Measurements from ENCODE around the gene RAB3B. TPM values are rescaled to one million over a fixed set of nuclear protein-coding genes. Genes with fewer than 3 reads are reported as not detected.

RAB3B gene
- total and polyA plus RNA-seq, 5 donors, result 0.02 to 0.06 TPM; not detected in 3

DNA sequence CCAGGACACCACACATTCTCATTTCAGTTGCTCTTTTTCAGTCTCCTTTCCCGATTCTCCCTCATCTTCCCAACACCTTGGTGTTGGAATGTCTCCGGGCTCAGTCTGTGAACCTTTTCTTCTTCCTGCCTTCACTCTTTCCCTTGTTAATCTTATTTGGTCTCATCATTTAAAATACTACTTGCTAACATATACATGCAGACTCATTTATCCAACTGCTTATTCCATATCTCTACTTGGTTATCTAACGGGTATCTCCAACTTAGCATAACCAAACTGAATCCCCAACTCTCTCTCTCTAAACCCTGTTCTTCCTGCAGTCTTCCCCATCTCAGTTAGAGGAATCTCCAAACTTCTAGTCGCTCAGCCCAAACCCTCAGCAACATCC, 26.2 kb downstream of the RAB3B start:
- WGBS, result 82% methylated on average over 4 of the region's 4 CpGs
- intact Hi-C loops (cut with DNase I), result no loop called here

DNA sequence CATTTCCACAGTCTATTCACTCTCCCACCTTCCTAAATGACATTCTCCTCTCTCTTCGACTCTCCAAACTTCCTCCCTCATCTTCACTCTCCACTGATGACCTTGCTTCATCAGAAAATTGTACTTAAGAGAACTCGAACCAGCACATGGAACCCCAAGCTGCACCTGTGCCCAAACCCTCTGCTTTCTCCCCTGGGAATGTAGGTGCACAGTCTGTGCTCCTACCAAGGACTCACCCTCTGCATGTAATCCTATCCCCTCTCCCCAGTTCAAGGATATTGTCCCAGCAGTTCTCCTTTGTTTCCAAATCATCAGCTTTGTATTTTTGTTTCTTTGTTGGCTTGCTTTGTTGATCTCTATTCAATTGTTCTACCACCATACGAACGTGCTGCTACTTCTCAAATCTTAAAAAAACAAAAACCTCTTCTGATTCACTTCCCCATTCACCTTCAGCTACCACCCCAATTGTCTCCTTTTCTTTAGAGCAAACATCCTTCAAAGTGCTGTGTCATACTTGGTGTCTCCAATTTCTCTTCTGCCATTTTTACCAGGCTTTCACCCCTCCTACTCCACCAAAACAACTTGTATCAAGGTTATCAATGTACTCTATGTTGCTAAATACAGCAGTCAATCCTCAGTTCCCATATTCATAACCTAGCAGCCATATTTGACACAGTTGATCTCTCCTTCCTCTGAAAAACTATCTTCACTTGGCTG, 26.8 kb downstream of the RAB3B start:
- no peaks in the 10 kb centered on the region for H3K9me3 ChIP-seq (ENCODE audit: control insufficient read depth, low read length)
- 55% methylated on average over 4 of the region's 4 CpGs for WGBS
- no peak for DNase-seq
- no peak overlapping the region for H3K27ac ChIP-seq (ENCODE audit: low read length)
- ATAC-seq, result no peak
- no peak overlapping the region for H3K4me3 ChIP-seq (ENCODE audit: low read length)
- intact Hi-C loops (cut with DNase I), result no loop called here
- no peaks in the 10 kb centered on the region for H3K27me3 ChIP-seq (ENCODE audit: control insufficient read depth, insufficient read depth)
- no peaks in the 10 kb centered on the region for H3K4me1 ChIP-seq (ENCODE audit: control insufficient read depth, insufficient read depth, low read length)

More for the DNA sequence above, 26.2 kb downstream of the RAB3B start:
- no peaks in the 10 kb centered on the region for H3K27me3 ChIP-seq (ENCODE audit: control insufficient read depth, insufficient read depth)
- H3K9me3 ChIP-seq (ENCODE audit: control insufficient read depth, low read length), result no peaks in the 10 kb centered on the region
- no peak for ATAC-seq
- no peak overlapping the region for H3K4me3 ChIP-seq (ENCODE audit: low read length)
- DNase-seq, result no peak
- H3K4me1 ChIP-seq (ENCODE audit: control insufficient read depth, insufficient read depth, low read length), result no peaks in the 10 kb centered on the region
- no peak overlapping the region for H3K27ac ChIP-seq (ENCODE audit: low read length)

DNA sequence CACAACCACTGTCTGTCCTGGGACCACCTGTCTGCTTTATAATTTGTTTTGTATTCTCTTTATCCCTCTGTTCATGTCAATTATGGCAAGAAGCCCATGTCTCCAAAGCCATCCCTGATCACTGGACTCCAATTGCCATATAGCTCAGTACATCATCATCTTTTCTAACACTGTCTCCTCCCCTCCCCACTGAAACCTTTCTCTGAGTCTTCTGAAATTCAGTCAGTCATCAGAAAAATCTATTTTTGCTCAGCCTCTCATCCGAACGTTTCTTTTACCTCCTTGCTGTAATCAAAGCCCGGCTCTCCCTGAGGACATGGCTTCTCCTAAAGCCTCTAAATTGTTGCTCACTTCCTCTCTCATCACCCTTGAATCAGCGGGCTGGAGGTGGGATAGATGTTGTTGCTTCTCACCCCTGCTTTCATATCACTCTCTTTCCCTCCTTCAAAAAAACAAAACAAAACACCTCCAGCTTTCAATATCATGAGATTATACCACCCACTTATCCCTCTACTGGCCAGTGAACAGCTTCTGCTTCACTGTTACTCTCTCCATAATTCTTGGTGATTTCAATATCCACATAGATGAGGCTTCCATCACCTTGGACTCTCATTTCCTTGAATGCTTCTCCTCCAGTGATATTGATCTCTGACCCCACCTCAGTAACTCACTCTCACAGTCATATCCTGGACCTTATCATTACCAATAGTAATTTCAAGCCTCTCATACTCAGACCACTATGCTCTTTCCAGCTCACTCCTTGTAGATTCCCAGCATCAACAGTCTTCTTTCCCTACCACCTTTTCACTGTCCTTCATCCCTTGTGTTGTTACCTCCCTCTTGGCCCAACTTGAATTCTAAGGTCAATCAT, 27.8 kb downstream of the RAB3B start:
- Histone ChIP-seq H3K27ac (ENCODE audit: low read length) (no peak overlapping the region), H3K4me1 (ENCODE audit: control insufficient read depth, insufficient read depth, low read length) (no peaks in the 10 kb centered on the region), H3K9me3 (ENCODE audit: control insufficient read depth, low read length) (no peaks in the 10 kb centered on the region), H3K4me3 (ENCODE audit: low read length) (no peak overlapping the region), H3K27me3 (ENCODE audit: control insufficient read depth, insufficient read depth) (no peaks in the 10 kb centered on the region)
- 43% methylated on average over 4 of the region's 4 CpGs for WGBS
- intact Hi-C loops (cut with DNase I), result no loop called here
- DNase-seq (no peak), ATAC-seq (no peak)

DNA sequence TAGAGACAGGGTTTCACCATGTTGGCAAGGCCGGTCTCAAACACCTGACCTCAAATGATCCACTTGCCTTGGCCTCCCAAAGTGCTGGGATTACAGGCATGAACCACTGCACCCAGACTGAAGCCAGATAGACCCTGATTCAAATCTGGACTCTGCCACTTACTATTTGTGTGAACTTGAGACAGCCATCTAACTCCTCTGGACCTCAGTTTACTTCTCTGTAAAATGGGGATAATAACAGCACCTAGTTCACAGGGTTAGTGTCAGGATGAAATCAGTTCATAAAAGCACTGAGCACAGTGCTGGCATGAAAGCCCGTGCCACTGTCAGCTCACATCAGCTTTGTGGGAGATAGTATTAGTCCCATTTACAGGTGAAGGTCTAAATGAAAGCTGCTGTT, 28.5 kb downstream of the RAB3B start:
- no peaks in the 10 kb centered on the region for H3K4me1 ChIP-seq (ENCODE audit: control insufficient read depth, insufficient read depth, low read length)
- no peaks in the 10 kb centered on the region for H3K27me3 ChIP-seq (ENCODE audit: control insufficient read depth, insufficient read depth)
- 91% methylated on average over 2 of the region's 2 CpGs for WGBS
- H3K4me3 ChIP-seq (ENCODE audit: low read length), result no peak overlapping the region
- H3K9me3 ChIP-seq (ENCODE audit: control insufficient read depth, low read length), result no peaks in the 10 kb centered on the region
- intact Hi-C loops (cut with DNase I), result no loop called here
- H3K27ac ChIP-seq (ENCODE audit: low read length), result no peak overlapping the region
- no peak for ATAC-seq
- DNase-seq, result no peak

DNA sequence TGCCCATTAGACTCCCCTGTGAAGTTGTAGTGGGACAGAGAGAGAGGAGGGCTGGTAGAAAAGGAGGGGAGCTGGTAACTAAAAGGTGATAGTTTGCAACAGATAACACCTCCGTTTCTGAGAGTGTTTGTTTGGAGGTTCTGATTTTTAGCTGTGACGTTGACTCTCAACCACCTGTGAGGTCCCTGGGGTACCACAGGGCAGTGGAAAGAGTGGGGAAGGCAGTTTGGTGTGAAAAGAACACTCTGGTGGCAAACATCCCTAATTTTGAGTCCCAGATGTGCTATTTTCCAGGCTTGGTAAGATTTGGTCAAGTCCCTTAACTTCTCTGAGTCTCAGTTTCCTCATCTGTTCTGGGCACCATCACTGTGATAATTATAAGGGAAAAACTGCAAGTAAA, 29.3 kb downstream of the RAB3B start:
- no peaks in the 10 kb centered on the region for H3K27me3 ChIP-seq (ENCODE audit: control insufficient read depth, insufficient read depth)
- H3K9me3 ChIP-seq (ENCODE audit: control insufficient read depth, low read length), result no peaks in the 10 kb centered on the region
- DNase-seq (no peak), ATAC-seq (no peak)
- intact Hi-C loops (cut with DNase I), result no loop called here
- H3K4me1 ChIP-seq (ENCODE audit: control insufficient read depth, insufficient read depth, low read length), result no peaks in the 10 kb centered on the region
- no peak overlapping the region for H3K4me3 ChIP-seq (ENCODE audit: low read length)
- WGBS, result 34% methylated on average over 2 of the region's 2 CpGs
- H3K27ac ChIP-seq (ENCODE audit: low read length), result no peak overlapping the region

DNA sequence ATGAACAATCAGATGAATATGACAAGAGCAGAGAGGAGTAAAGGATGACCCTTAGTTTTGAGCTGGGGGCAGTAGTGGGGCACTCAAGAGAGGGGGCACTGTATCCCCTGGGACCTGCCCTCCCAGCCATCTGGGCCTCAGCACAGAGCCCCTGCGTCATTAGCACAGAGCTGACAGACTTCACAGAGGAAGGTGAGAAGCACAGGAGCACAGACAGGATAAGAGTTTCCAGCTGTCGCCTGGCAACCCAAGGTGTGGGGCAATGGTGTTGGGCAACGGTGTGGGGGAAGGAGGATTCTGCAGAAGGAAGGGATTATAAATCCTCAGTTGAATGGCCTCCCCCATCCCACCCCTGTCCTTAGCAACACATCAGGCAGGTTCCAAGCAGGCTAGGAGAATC, 30.2 kb downstream of the RAB3B start:
- H3K4me1 ChIP-seq (ENCODE audit: control insufficient read depth, insufficient read depth, low read length), result no peaks in the 10 kb centered on the region
- no peak overlapping the region for H3K4me3 ChIP-seq (ENCODE audit: low read length)
- DNase-seq (no peak), ATAC-seq (no peak)
- WGBS, result 32% methylated on average over 3 of the region's 3 CpGs
- intact Hi-C loops (cut with DNase I), result no loop called here
- H3K27ac ChIP-seq (ENCODE audit: low read length), result no peak overlapping the region
- H3K27me3 ChIP-seq (ENCODE audit: control insufficient read depth, insufficient read depth), result no peaks in the 10 kb centered on the region
- H3K9me3 ChIP-seq (ENCODE audit: control insufficient read depth, low read length), result no peaks in the 10 kb centered on the region

DNA sequence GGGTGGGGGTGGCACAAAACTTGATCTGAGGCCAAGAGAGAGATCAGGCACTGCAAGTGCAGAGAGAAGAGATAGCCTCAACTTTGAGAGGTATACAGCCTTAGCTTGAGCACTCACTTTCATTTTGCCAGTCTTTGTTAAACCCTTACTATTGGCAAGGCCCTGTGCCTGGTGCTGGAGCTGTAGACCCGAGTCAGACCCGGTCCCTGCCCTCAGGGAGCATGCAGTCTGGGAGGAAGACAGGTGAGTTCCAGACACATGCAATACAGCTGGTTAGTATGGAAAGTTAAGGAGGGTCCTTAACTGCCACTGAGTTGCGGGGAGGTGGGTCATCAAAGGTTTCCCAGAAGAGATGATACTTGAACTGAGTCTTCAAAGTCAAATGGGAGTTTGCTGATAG, 31.7 kb downstream of the RAB3B start:
- H3K4me1 ChIP-seq (ENCODE audit: control insufficient read depth, insufficient read depth, low read length), result no peaks in the 10 kb centered on the region
- intact Hi-C loops (cut with DNase I), result no loop called here
- no peak overlapping the region for H3K27ac ChIP-seq (ENCODE audit: low read length)
- WGBS, result 94% methylated on average over 3 of the region's 3 CpGs
- no peak overlapping the region for H3K4me3 ChIP-seq (ENCODE audit: low read length)
- no peak for ATAC-seq
- H3K27me3 ChIP-seq (ENCODE audit: control insufficient read depth, insufficient read depth), result no peaks in the 10 kb centered on the region
- H3K9me3 ChIP-seq (ENCODE audit: control insufficient read depth, low read length), result no peaks in the 10 kb centered on the region
- DNase-seq, result no peak

DNA sequence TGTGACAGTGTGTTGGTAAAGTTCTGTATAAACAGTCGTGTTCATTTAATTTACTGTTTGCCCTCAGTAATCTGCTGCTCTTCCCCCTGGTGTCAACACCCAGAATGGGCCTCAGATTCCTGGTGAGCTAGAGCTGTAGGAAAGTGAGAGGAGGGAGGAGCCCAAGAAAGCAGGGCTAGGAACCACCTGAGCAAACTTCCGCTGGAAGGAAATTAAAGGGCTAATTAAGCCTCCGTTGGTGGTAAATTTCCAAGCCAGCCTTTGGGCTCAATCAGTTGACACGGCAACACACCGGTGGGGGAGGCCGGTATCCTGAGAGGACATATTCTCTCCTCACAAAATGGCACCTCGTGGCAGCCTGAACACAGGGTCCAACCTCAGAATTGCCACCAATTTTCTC, 32.9 kb downstream of the RAB3B start:
- DNase-seq, result no peak
- Histone ChIP-seq H3K27ac (ENCODE audit: low read length) (no peak overlapping the region), H3K9me3 (ENCODE audit: control insufficient read depth, low read length) (no peaks in the 10 kb centered on the region), H3K4me3 (ENCODE audit: low read length) (no peak overlapping the region), H3K4me1 (ENCODE audit: control insufficient read depth, insufficient read depth, low read length) (no peaks in the 10 kb centered on the region), H3K27me3 (ENCODE audit: control insufficient read depth, insufficient read depth) (no peaks in the 10 kb centered on the region)
- intact Hi-C loops (cut with DNase I), result no loop called here
- 60% methylated on average over 7 of the region's 7 CpGs for WGBS
- no peak for ATAC-seq

DNA sequence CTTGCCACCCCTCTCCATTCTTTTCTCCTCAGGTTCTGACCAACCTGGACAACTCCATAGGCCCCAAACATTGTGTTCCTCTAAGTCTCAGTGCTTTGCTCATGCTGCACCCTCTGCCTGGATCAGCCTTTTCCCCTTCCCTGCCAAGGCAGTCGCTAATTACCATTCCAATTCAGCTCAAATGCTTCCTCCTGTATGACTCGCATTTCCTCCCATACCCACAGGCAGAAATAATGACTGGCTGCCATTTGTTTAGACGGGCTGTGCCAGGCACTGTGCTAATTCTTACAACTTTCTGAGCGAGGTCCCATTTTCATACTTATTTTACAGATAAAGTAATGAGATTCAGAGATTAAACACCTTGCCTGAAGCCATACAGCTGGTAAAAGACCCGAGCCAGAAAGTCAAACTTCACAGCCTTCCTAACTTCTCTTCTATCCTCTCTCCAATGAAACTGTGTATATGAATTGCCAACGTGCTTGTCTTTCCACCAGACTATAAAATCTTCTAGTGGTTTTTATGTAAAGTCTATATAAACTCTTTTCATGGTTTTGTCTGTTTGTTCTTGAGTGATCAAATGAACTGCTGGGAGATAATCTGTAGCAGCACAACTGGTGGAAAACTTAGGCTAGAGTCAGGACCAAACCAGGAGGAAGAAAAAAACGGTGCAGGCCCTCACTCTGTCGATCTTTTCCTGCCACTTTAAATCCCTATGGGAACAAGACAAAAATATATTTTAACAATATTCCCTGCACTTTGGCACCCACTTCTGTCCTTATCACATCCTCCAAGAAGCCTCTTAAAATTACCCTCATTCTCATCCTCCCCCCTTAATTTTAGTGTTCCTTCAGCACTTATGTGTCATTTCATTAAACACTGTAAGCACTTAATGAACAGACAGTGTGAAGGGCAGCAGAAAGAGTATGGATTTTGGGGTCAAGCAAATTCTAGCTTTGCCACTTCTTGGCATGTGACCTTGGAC, 33.7 kb downstream of the RAB3B start:
- intact Hi-C loops (cut with DNase I), result no loop called here
- WGBS, result 39% methylated on average over 8 of the region's 8 CpGs
- H3K4me3 ChIP-seq (ENCODE audit: low read length), result no peak overlapping the region
- no peak for DNase-seq
- H3K9me3 ChIP-seq (ENCODE audit: control insufficient read depth, low read length), result no peaks in the 10 kb centered on the region
- no peak for ATAC-seq
- H3K27ac ChIP-seq (ENCODE audit: low read length), result no peak overlapping the region
- no peaks in the 10 kb centered on the region for H3K4me1 ChIP-seq (ENCODE audit: control insufficient read depth, insufficient read depth, low read length)
- H3K27me3 ChIP-seq (ENCODE audit: control insufficient read depth, insufficient read depth), result no peaks in the 10 kb centered on the region

DNA sequence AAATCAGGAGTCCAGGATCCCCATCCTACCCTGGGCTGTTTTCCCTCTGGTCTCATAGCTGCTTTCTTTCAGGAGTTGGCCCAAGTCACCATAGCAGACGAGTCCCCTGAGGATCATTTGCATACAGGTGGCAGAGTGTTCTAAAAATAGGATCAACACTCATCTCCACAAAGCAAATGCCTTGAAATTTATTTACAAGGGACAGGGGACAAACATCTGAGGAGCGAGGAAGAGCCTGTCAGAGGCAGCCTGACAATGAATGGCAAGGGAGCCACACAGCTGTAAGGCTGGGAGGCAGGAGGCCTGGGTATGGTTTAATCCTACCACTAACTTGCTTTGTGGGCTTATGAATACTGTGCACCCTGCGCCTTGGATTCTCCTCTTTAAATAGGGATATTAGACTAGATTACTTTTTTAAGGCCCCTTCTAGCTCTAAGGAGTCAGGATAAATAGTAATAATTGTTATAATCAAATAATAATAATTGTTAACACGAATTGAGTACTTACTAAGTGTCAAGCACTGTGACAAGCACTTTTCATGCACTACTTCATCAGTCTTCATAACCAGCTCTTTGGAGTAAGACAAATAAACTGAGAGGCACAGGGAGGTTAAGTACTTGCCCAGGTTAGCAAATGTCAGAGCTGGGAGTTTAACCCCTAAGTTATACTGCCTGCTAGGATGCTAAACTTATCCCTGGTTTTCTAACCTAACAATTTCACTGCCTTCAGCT, 34.5 kb downstream of the RAB3B start:
- no peaks in the 10 kb centered on the region for H3K4me1 ChIP-seq (ENCODE audit: control insufficient read depth, insufficient read depth, low read length)
- DNase-seq, result no peak

More for the DNA sequence above, 34.5 kb downstream of the RAB3B start:
- Histone ChIP-seq H3K4me3 (ENCODE audit: low read length) (no peak overlapping the region), H3K27me3 (ENCODE audit: control insufficient read depth, insufficient read depth) (no peaks in the 10 kb centered on the region), H3K27ac (ENCODE audit: low read length) (no peak overlapping the region), H3K9me3 (ENCODE audit: control insufficient read depth, low read length) (no peaks in the 10 kb centered on the region)
- intact Hi-C loops (cut with DNase I), result no loop called here
- ATAC-seq, result no peak
- 82% methylated on average over 4 of the region's 4 CpGs for WGBS
